ENCODE measurements around the gene CEP164. TPM values are rescaled to one million over a fixed set of nuclear protein-coding genes. Genes with fewer than 3 reads are reported as not detected.

The CEP164 gene
- total RNA-seq, 2 experiments from 2014 or later, result 33.0 to 36.7 TPM

DNA sequence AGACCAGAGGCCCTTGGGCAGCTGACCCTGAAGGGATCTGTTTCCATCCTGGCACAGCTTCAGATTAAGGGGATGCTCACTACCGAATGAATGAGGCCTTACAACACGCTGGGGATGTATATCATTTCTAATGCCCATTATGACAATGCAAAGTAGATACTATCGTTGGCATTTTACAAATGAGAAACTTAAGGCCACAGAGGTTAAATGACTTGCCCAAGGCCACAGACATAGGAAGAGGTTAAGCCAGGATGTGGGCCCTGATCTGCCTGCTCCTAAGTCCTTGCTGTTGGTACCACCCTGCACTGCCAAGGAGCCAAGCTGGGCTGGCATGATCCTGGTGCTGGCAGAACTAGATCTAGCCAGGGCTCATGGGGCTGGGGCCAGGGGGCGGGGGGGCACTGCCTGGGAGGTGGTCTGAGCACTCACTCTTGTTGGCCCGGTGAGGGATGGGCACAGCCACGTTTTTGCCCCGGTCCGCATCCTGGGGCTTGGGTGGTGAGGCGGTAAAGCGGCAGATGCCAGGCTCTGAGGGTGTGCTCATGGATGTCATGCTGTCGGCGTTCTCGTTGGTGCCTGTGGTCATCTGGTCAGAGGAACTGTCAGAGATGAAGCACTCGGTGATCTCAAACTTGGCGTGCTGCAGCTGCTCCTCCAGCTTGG is 102.8 kb downstream of the CEP164 start:
- Mint-ChIP-seq H3K27ac (no peak overlapping the region), H3K4me1 (ENCODE audit: low read depth) (peaks cover 5% of the 10 kb centered on the region), H3K27me3 (no peaks in the 10 kb centered on the region), H3K9me3 (no peaks in the 10 kb centered on the region), H3K4me3 (no peak overlapping the region), H3K36me3 (ENCODE audit: low read depth) (no peaks in the 10 kb centered on the region)
- no peaks in the 10 kb centered on the region for H3K36me3 ChIP-seq (ENCODE audit: insufficient read depth, low read length)
- peaks cover 8% of the 10 kb centered on the region for H3K4me1 ChIP-seq (ENCODE audit: insufficient read depth, low read length)
- no peak overlapping the region for H3K4me3 ChIP-seq (ENCODE audit: low read length)
- no peak overlapping the region for H3K27ac ChIP-seq (ENCODE audit: low read depth in 1 of 2, low read length in 2 of 2)
- ATAC-seq (ENCODE audit: poor library complexity), result no peak
- H3K27me3 ChIP-seq (ENCODE audit: control insufficient read depth in 1 of 2, insufficient read depth in 2 of 2, low read length in 2 of 2), result no peaks in the 10 kb centered on the region
- intact Hi-C loops (cut with DNase I, micrococcal nuclease), result no loop called here
- TF ChIP-seq, protein P1, sequence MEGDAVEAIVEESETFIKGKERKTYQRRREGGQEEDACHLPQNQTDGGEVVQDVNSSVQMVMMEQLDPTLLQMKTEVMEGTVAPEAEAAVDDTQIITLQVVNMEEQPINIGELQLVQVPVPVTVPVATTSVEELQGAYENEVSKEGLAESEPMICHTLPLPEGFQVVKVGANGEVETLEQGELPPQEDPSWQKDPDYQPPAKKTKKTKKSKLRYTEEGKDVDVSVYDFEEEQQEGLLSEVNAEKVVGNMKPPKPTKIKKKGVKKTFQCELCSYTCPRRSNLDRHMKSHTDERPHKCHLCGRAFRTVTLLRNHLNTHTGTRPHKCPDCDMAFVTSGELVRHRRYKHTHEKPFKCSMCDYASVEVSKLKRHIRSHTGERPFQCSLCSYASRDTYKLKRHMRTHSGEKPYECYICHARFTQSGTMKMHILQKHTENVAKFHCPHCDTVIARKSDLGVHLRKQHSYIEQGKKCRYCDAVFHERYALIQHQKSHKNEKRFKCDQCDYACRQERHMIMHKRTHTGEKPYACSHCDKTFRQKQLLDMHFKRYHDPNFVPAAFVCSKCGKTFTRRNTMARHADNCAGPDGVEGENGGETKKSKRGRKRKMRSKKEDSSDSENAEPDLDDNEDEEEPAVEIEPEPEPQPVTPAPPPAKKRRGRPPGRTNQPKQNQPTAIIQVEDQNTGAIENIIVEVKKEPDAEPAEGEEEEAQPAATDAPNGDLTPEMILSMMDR (IDR thresholded peaks at IDR 0.05), result no peak
- H3K9me3 ChIP-seq (ENCODE audit: control insufficient read depth in 1 of 2, insufficient read depth in 1 of 2, low read length in 2 of 2), result no peaks in the 10 kb centered on the region
- CTCF ChIA-PET, result no interaction called here
- POLR2A ChIA-PET, result no interaction called here
- no peak for DNase-seq

DNA sequence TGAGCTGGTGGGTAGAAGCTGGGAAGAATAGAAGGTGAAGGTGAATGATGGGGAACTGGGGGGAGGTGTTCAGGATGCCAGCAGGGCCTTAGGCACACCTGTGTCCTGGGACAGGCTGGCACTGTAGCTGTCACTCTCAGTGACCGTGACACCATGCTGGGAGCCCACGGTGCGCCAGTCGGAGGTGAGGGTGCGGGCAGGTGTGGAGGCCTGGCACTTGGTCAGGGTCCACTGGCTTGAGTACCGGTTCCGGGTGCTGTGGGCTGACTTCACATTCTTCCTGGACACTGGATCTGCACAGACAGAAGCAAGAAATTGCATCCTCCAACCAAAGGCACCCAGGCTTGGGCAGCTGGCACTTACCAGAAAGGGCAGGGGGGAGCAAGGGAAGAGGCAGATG is 103.8 kb downstream of the CEP164 start:
- H3K4me3 Mint-ChIP-seq, result no peak overlapping the region
- Histone ChIP-seq H3K4me1 (ENCODE audit: insufficient read depth, low read length) (peaks cover 2% of the 10 kb centered on the region), H3K9me3 (ENCODE audit: control insufficient read depth in 1 of 2, insufficient read depth in 1 of 2, low read length in 2 of 2) (no peaks in the 10 kb centered on the region), H3K36me3 (ENCODE audit: insufficient read depth, low read length) (no peaks in the 10 kb centered on the region), H3K4me3 (ENCODE audit: low read length) (no peak overlapping the region), H3K27ac (ENCODE audit: low read depth in 1 of 2, low read length in 2 of 2) (no peak overlapping the region), H3K27me3 (ENCODE audit: control insufficient read depth in 1 of 2, insufficient read depth in 2 of 2, low read length in 2 of 2) (peaks cover 0 to 3% of the 10 kb centered on the region in 2 experiments)
- no peaks in the 10 kb centered on the region for H3K9me3 Mint-ChIP-seq
- TF ChIP-seq, protein P1 (IDR thresholded peaks at IDR 0.05), result no peak
- H3K4me1 Mint-ChIP-seq (ENCODE audit: low read depth), result peaks cover 5% of the 10 kb centered on the region
- no peaks in the 10 kb centered on the region for H3K36me3 Mint-ChIP-seq (ENCODE audit: low read depth)
- intact Hi-C loops (cut with DNase I, micrococcal nuclease), result no loop called here
- peaks cover 7% of the 10 kb centered on the region for H3K27me3 Mint-ChIP-seq
- no peak for ATAC-seq (ENCODE audit: poor library complexity)
- no peak for DNase-seq
- no peak overlapping the region for H3K27ac Mint-ChIP-seq
- ChIA-PET CTCF (no interaction called here), POLR2A (no interaction called here)

DNA sequence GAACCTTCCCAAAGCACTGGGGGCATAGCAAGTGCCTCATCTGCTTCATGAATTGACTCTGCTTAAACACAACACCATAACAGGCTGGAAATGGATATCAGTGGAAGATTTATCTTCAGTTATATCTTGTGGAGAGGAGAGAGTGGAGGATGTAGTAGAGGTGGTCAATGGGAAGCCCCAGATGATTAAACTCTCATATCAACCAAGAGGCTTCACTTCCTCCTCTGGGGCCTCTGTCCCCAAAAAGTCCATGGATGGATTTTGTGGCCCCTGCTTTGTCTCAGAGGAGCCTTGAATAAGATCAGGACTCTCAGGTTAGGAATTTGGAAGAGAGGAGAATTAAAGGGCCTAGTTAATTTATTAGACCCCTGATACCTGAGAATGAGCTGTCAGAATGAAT is 106.1 kb downstream of the CEP164 start:
- Mint-ChIP-seq H3K27me3 (peaks cover 15% of the 10 kb centered on the region), H3K4me1 (ENCODE audit: low read depth) (no peaks in the 10 kb centered on the region), H3K27ac (no peak overlapping the region), H3K36me3 (ENCODE audit: low read depth) (no peaks in the 10 kb centered on the region), H3K4me3 (no peak overlapping the region), H3K9me3 (no peaks in the 10 kb centered on the region)
- TF ChIP-seq, protein P1 (IDR thresholded peaks at IDR 0.05), result no peak
- no peaks in the 10 kb centered on the region for H3K4me1 ChIP-seq (ENCODE audit: insufficient read depth, low read length)
- CTCF ChIA-PET, result no interaction called here
- H3K27me3 ChIP-seq (ENCODE audit: control insufficient read depth in 1 of 2, insufficient read depth in 2 of 2, low read length in 2 of 2), result peaks cover 0 to 8% of the 10 kb centered on the region in 2 experiments
- H3K27ac ChIP-seq (ENCODE audit: low read depth in 1 of 2, low read length in 2 of 2), result no peak overlapping the region
- DNase-seq (no peak), ATAC-seq (ENCODE audit: poor library complexity) (no peak)
- intact Hi-C loops (cut with DNase I, micrococcal nuclease), result no loop called here
- no peaks in the 10 kb centered on the region for H3K9me3 ChIP-seq (ENCODE audit: control insufficient read depth in 1 of 2, insufficient read depth in 1 of 2, low read length in 2 of 2)
- no peaks in the 10 kb centered on the region for H3K36me3 ChIP-seq (ENCODE audit: insufficient read depth, low read length)
- POLR2A ChIA-PET, result no interaction called here
- H3K4me3 ChIP-seq (ENCODE audit: low read length), result no peak overlapping the region
